Measurements from ENCODE around the gene NDUFB3.
A peak's percentile ranks its signal among the peaks of the same experiment; 100 is the strongest.

The NDUFB3 gene

GRCh38 chr2:201130524-201131186, 58.9 kb downstream of the NDUFB3 start:
- DNase-seq: peak; percentile 47 to 52

- no peak for DNase-seq
Observed at GRCh38 chr2:201132518-201132917, 60.7 kb downstream of the NDUFB3 start.

Measured in activated CD4-positive, alpha-beta T cell treated with anti-CD3 and anti-CD28 coated beads for 4 hours (primary cell).